Stimulated activated CD4-positive, alpha-beta T cell treated with anti-CD3 and anti-CD28 coated beads, TNF-alpha, amount 100 ng/mL, for 1 hour (primary cell): ENCODE results near the gene PLCXD3.

Source experiments
- DNase-seq, 3 donors: peaks; one replicate each; pipeline ENCODE4 v3.0.0-alpha.2; 2020; ENCODE audit warnings: low read depth in 3 of 3, low spot score in 1 of 3

The PLCXD3 gene

GRCh38 chr5:41289970-41290464 is 220.4 kb downstream of the PLCXD3 start:
- DNase-seq, result no peak

GRCh38 chr5:41286696-41287095 is 223.7 kb downstream of the PLCXD3 start:
- no peak for DNase-seq

GRCh38 chr5:41286165-41286564 is 224.2 kb downstream of the PLCXD3 start:
- DNase-seq, result no peak

- no peak for DNase-seq
These were observed 225.5 kb downstream of the PLCXD3 start for GRCh38 chr5:41284938-41285337.

- no peak for DNase-seq
These were observed 229.1 kb downstream of the PLCXD3 start for GRCh38 chr5:41281215-41281810.

GRCh38 chr5:41279040-41279439 is 231.4 kb downstream of the PLCXD3 start:
- no peak for DNase-seq

- DNase-seq, result no peak
These were observed 232.7 kb downstream of the PLCXD3 start for GRCh38 chr5:41277476-41278245.

- no peak for DNase-seq
These were observed 234.4 kb downstream of the PLCXD3 start for GRCh38 chr5:41275813-41276512.

GRCh38 chr5:41270423-41271251 is 239.8 kb downstream of the PLCXD3 start:
- no peak for DNase-seq

- DNase-seq, result no peak
These were observed 241.5 kb downstream of the PLCXD3 start for GRCh38 chr5:41268894-41269293.

GRCh38 chr5:41266377-41266776 is 244.0 kb downstream of the PLCXD3 start:
- DNase-seq, result no peak

GRCh38 chr5:41264019-41264418 is 246.4 kb downstream of the PLCXD3 start:
- no peak for DNase-seq

GRCh38 chr5:41263335-41263734 is 247.1 kb downstream of the PLCXD3 start:
- no peak for DNase-seq
